CD4-positive, alpha-beta T cell treated with Interleukin-6 for 4 hours (primary cell): ENCODE results near the gene DFFB.

Experiments
- DNase-seq: peaks from one replicate; pipeline ENCODE4 v3.0.0-alpha.2; 2020; ENCODE audit warnings: mixed read lengths

DFFB gene

GRCh38 chr1:3898994-3899753 lies 41.9 kb downstream of the DFFB start:
- no peak for DNase-seq

DNA sequence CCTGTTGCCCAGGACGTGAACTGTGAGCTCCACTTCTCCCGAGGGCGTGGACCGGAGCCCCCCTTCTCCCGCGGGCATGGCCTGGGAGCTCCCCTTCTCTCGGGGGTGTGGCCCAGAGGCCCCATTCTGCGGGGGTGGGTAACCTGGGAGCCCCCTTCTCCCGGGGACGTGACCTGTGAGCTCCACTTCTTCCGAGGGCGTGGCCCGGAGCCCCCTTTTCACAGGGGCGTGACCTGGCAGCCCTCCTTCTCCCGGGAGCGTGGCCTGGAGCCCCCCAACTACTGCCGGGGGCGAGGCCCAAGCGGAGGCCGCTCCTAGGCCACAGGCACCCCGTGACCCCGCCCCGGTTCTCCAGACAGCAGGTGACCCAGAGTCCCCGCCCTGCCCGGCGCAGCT lies 42.5 kb downstream of the DFFB start:
- peak; percentile 7 for DNase-seq

GRCh38 chr1:3900150-3900968 lies 43.1 kb downstream of the DFFB start, which contains the start of gene C1orf174:
TSS of gene C1orf174 (minus strand) at chr1:3900272. CDS start at chr1:3900186, 86 bp downstream.
- DNase-seq, result peak; percentile 96

GRCh38 chr1:3900969-3901529 lies 43.8 kb downstream of the DFFB start:
- peak; percentile 89 for DNase-seq

- DNase-seq, result peak; percentile 65
Observed at GRCh38 chr1:3902111-3902511, 44.8 kb downstream of the DFFB start.

DNA sequence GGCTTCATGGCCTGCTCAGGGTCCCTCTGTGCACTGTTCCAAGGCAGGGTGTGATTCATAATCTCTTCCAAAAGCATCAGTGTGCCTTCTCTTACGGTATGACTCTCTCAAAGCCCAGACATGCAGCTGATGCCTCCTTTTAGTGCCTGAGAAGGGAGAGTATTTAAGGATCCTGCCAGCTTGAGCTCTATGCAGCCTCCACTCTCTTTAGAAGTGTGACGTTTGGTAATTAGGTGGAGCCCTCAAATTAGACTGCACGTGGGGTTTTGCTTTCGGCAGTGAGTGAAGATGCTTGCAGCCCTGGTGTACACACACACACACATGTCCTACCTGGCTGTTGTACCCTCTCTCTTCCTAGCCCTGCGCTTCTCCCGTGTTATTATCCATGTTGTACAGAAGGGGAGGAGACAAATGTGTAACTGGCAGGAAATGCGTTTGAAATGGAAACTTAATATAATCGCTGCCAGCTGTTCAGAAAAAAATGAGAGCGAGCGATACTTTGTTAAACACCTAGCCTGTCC lies 45.4 kb downstream of the DFFB start:
- DNase-seq, result peak; percentile 47

DNA sequence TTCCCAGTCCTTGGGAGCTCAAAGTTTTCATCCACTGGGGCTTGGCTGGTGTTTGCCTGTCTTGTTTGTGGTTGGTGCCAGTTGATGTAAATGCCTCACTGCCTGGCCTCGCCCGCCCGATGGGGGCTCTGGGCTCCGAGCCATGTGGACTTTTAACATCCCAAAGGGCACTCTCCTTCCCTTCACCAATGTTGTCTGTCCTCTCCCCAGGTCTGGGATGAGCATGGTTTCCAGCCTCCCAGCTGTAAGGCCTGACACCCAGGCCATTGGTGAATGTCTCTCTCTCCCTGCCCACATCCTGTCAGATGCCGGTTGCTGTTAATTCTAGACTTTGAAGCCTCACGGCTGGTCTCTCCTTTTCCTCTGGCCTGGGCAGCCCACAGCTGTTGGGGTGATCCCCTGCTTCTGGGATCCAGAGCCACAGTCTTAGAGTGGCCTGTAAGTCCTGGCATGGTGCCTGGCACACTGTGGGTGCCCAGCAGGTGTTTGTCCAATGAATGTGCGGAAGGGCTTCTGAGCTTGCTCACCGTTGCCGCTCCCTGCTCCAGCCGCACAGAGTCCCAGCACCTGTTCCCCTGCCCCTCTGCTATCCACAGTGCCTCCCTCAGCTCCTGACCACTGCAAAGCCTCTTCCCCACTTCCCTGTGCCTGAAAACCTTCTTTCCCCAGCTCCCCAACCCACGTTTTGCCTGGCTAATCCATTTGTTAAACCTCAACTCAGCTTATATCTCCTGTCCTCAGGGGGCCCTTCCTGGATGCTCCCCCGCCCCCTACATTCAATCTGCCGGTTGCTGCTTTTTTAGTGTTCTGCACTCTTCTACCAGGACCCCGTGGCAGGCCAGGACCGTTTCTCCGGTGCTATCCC lies 46.1 kb downstream of the DFFB start:
- DNase-seq, result peak; percentile 24

DNA sequence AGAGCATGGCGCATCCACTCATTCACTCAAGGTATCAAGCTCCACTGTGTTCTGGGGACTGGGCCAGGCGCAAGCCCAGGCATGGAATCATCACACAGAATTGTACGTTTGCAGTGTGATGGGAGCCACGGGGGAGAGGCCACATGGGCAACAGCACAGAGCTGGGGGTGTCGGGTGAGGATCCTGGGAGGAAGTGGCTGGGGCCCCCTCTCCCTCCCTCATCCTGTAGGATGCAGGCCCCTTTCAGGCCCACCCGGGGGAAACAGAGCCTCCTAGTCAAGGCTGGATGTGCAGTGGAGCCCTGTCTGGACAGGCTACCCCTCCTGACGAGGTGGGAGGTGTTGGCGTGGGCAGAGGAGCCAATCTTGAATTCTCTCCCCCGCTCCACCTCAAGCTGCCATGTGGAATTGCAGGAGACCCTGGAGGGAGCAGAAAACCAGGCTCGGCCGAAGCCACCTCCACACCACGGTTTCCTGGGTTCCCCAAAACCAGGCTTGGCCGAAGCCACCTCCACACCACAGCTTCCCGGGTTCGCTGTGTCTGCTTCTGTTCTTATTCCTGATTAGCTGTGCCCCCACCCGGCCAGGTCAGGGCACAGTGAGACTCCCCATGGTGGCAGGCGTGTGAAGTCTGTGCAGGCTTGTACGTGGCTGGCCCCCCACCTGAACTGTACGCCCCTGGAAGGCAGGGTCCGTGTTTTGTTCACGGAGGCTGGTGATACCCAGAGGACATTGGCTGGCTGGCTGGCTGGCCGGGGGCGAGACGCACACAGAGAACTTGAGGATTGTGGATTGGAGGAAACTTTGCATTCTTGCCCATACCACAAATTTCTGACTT lies 46.9 kb downstream of the DFFB start:
- no peak for DNase-seq

DNA sequence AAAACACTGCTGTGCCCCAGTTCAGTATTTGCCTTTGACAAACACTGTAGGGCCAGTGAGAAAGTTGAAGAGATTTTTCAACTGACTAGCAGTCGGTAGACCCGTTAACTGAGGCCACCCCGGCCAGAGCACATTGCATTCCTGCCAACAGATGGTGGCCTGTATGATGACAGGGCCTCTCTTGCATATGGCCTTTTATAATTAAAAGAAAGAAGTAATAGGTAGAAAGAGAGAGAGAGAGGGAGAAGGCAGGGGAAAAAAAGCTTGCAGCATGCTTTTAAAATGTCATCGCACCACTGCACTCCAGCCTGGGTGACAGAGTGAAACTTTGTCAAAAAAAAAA lies 47.5 kb downstream of the DFFB start:
- no peak for DNase-seq

DNA sequence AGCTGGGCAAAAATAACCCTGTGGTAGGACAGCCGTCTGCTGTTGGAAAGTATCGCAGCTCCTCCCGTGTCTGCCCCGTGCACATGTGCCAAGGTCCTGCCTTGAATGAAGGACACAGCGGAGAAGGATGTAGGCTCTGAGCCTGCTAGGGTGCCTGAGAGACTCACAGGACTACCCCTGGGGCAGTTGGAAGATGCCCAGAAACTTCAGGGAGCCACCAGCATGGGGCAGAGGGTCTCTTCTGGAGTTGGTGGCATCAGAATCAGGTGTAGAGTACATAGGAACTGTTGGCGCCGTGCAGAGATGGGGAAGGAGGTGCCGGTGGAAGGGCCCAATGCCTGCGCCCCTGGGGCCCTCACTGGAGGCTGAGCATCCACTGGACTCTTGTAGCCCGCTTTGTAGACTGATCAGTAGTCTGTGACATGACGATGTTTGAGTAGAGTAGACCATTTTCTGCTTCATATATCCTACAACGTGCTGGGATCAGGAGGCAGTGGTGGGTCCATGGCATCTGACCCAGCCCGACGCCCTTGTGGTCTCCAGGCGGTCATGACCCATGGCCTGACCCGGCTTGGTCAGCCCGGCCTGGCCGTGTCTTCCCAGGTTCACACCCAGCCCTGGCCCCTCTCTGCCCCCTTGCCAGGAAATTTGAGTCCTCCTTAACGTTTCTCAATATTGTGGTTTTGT lies 48.1 kb downstream of the DFFB start:
- no peak for DNase-seq

- DNase-seq, result no peak
Observed at GRCh38 chr1:3905953-3906671, 48.8 kb downstream of the DFFB start.

GRCh38 chr1:3906672-3907020 lies 49.4 kb downstream of the DFFB start:
- DNase-seq, result no peak

DNA sequence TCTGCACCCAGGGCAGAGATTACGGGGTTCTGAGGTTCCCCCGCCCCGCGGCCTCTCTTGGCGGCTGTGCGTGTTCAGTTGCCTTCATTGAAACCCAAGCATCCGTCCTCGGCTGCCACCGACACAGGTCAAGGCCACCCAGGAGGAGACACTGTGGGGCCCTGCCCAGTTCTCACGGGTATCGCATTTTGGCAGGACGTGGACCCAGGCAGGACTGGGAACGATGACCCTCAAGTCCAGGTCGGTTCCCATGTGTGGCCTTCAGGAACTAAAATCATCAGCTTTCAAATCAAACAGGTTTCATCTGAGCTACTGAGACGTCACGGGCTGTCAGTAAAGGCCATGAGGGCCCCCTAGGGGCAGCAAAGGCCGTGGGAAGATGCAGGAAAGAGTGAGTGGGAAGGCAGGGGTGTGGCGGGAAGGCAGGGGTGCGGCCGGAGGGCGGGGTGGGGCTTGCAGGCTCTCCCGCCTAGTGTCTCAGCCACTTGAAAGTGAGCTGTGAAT lies 49.8 kb downstream of the DFFB start:
- peak; percentile 28 for DNase-seq

GRCh38 chr1:3907621-3908165 lies 50.4 kb downstream of the DFFB start:
- no peak for DNase-seq

GRCh38 chr1:3908886-3909517 lies 51.7 kb downstream of the DFFB start:
- no peak for DNase-seq

DNA sequence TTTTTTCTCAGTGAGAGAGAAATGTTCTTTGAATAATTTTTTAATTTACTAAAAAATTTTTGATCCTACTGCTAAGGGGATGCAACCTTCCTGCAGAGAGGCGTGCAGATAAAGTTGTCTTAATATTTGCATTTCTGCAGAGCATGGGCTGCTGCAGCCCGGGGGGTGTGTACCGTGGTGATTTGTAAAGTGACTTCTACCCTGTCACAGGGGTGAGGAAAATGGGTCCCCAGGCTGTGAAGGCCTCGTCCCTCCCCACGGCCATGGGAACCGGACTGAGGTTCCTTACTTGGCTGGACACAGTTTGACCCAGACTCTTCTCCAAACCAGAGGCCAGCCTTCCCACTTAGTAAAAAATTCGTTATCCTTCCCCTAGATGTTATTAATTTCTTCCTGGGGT lies 52.3 kb downstream of the DFFB start:
- DNase-seq, result no peak

DNA sequence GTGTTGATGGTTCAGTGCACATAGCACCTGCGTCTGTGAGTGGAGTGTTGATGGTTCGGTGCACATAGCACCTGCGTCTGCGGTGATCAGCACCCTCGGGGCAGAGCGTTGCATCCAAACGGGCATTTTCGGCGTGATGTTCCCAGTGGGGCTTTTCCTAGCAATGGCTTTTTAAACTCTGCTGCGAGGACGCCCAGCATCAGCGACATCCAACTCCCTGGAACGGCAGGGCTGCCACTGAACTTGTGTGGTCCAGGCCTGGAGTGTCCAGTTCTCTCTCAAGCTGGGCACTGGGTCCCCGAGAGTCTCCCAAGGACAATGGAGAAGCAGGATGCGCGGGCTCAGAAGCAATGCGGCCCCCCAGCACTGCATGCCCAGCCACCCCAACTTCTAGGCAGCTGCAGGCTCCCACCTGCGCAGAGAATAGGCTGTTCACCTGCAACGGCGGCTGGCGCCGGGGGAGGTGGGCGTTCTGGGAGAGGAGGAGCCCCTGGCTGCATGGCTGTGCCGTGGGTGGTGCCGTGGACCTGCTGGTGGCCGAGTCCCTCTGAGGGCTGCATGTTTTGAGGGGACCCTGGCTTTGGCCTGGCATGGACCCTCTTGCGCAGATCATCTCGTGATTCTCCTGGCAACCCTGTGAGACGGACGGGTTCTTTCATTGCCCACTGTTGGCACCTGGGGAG lies 52.9 kb downstream of the DFFB start:
- no peak for DNase-seq
